ENCODE data around the gene SPRYD3.

GRCh38 chr12:53115891-53116648, 36.9 kb upstream of the SPRYD3 start:
- TF ChIP-seq RARB (CRISPR knock-in tag; IDR thresholded peaks at IDR 0.05) (no peak), POU6F1 (CRISPR knock-in tag; IDR thresholded peaks at IDR 0.05; ENCODE audit: borderline replicate concordance, low read depth) (no peak), PPARA (CRISPR knock-in tag; IDR thresholded peaks at IDR 0.05; ENCODE audit: borderline replicate concordance) (no peak), ESRRG (CRISPR knock-in tag; IDR thresholded peaks at IDR 0.05) (no peak), ZFP3 (CRISPR knock-in tag; IDR thresholded peaks at IDR 0.05) (no peak), ZNF70 (CRISPR knock-in tag; IDR thresholded peaks at IDR 0.05) (no peak), GLIS3 (CRISPR knock-in tag; IDR thresholded peaks at IDR 0.05) (no peak), TCF4 (CRISPR knock-in tag; IDR thresholded peaks at IDR 0.05; ENCODE audit: borderline replicate concordance) (no peak), TSHZ2 (CRISPR knock-in tag; IDR thresholded peaks at IDR 0.05) (no peak), ZFP30 (CRISPR knock-in tag; IDR thresholded peaks at IDR 0.05) (no peak), ISL1 (CRISPR knock-in tag; IDR thresholded peaks at IDR 0.05) (no peak)

All from SK-N-SH treated with all-trans-retinoic acid at 6 μM for 48 hours (cell line).